NCI-H460 (cell line): Measurements from ENCODE around the gene FAM25G. TPM values are rescaled to one million over a fixed set of nuclear protein-coding genes. Genes with fewer than 3 reads are reported as not detected.
A peak's percentile ranks its signal among the peaks of the same experiment; 100 is the strongest.

Experiments
- DNase-seq: peaks from one replicate; pipeline ENCODE4 v3.0.0-alpha.2; 2016; ENCODE audit warnings: low read depth; ENCODE audit errors: extremely low read depth
- small RNA-seq, 2 experiments: library from RNA; depleted of rRNA; stranded (forward); fragments of <200 nt; gene quantifications; one replicate each; pipeline ENCODE3, GENCODE V24; 2014
- total RNA-seq: library from RNA; depleted of rRNA; stranded (reverse); fragments of >200 nt; shearing (Covaris generic); gene quantifications from 2 replicates; pipeline ENCODE4 v1.2.3, GENCODE V29; 2014; rRNA removed

Gene FAM25G
- total RNA-seq, 1 experiment from 2014 or later, result not detected

DNA sequence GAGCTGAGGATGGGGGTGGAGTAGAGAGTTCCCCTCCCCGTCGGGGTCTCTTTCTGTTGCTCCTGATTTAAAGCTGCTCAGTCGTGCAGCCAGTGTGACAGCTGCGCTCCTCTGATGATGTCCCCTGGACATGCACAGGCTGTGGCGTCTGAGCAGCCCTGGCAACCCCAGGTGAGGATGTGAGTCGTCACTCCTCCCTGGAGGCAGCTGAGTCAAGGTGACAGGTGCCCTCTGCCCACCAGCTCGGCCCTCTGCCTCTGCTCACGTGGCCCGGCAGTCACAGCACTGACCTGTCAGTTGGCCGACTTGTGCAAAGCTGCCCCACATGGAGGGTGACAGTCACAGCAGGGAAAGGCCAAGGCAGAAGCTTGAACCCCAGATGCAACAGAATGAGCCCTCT, 41.5 kb downstream of the FAM25G start:
- DNase-seq, result no peak

GRCh38 chr10:47449102-47449978, 42.2 kb downstream of the FAM25G start:
- DNase-seq, result no peak

DNA sequence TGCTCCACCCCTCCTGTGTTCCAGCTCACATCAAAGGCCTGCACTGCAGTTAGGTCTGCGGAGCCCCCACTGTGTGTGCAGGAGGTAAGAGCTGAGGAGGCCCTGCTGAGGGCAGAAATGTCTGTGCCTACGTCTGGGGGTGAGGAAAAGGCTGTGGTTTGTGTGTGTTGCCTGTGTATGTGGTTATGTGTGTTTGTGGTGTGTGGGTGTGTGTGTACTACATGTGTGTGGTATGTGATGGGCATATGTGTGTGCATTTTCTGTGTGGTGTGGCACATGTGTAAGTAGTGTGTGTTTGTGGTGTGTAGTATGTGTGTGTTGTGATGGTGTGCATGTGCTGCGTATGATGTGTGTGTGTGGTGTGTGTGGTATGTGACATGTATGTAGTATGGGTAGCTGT, 43.8 kb downstream of the FAM25G start:
- no peak for DNase-seq

DNA sequence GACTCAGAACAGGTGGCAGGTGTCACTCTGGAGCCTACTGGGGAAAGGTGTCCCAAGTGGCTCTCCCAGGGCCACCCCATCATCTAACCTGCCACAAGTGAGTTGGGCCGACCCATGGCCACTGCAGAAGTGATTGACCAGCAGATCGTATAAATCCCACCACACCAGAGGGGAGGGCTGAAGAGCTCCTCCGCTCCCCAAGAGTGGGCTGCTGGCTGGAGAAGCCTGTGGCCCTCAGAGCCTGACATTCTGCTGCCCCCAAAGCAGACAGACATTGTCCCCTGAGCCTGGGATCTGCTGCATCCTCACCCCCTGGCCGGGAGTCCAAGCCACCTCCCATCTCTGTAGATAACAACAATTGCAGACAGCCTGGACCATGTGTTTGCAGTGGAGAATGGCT, 44.3 kb downstream of the FAM25G start:
- no peak for DNase-seq

- no peak for DNase-seq
Measured at GRCh38 chr10:47445720-47446119, 45.8 kb downstream of the FAM25G start.

DNA sequence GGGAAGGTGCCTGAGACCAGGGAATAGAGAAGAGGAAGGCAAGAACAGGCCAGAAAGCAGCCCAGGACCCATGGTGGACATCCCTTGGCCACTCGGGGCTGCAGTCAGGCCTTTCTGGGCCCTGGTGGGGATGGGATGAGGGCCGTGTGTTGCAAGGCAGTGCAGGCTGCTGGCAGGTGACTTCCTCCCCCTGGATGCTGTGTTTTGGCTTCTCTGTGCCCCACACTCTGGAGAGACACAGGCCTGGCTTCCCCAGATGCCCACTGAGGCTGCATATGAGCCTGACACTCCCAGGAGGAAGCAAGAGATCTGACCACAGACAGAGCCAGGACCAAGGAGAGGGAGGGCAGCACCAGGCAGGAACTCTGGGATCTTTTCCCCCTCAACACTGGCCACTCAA, 47.5 kb downstream of the FAM25G start:
- DNase-seq, result no peak

GRCh38 chr10:47443145-47443544, 48.4 kb downstream of the FAM25G start:
- no peak for DNase-seq

DNA sequence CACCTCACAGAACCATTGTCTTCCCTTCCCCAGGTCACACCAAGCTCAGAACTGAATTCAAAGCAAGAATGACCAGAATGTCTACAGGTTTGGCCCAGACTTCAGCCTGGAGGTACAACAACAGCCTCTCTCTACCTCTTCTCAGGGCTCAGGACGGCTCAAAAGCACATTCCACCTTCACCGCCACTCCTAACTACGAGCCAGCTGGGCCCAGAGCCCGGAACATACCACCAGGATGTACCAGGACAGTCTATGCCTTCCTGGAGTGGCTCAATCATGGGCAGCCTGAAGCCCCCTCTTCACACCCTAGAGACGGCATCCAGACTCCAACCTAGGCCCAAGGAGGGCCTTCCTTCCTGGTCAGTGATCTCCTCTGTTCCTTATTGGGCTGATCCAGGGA, 49.1 kb downstream of the FAM25G start:
- DNase-seq, result no peak

DNA sequence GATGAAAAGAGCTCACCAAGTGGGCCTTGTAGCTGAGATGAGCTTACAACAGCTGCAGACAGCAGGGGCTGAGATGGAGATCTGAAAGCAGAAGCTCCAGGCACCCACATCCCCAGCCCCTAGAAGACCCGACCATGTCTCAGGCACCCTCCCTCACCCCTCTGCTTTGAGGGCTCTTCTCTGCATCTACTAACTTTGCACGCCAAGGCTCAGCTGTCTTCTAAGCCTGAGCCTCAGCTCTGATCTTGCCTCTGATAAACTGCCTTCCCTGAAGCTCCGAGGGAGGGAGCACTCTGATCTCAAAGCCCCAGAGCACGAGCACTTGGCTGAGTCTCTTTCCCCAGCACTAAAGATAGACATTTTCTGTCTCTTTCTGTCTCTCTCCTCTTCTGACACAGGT, 49.6 kb downstream of the FAM25G start:
- DNase-seq, result no peak

DNA sequence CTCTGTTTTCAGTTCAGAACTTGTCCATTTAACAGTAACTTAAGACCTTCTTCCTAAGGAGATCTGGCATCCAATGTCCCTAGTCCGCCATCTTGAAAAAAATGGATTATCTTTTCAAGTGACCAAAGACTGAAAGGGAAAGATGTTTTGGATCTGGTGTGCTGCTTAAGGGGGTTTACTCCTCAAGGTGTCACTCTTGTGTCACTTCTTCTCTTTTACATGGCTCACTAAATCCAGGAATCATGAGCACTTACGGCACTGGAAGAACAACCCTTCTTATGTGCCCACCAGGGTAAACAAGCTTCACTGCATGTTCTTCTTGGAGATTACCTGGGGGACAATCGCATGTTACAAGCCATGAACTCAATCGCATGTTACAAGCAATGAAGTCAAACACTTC, 51.3 kb downstream of the FAM25G start:
- no peak for DNase-seq

DNA sequence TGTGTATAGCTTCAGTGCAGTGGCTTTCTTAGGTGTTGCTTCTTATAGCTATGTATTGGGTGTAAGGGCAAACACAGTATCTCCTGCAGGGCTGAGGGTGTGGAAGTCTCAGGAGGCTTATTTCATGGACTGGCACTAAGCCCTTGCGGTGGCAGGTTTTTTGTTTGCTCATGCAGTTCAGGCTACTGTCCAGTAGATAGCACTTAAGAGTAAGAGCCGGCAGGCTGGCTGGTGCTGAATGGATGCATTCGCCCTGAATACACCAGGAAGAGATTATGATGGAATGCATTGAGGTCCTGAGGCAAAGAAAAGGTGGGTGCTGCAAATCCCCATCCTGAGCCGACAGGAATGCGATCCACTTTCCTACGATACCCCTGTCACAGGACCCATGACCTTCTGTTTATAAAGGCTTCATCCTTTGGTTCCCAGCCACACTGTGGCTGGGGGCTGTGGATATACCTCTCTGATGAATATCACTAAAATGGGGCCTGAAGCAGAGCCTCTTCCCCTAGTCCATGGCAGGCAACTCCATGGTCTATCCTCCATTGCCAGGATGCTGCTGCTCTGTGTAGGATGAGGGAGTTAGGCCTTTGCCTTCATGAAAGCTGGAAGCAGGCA, 52.5 kb downstream of the FAM25G start:
- DNase-seq, result peak; percentile 46

Small RNA genes within 50 kb of the gene (small RNA-seq; reads per million reads assigned to genes)
- gene AL591684.3 (0 reads per million in 2 experiments), gene RNA5SP312 (0 reads per million in 2 experiments)

Other genes starting within 250 kb of the FAM25G start
- gene GDF10, start 191.5 kb downstream of the FAM25G start, total RNA-seq, result not detected in 2 replicates
- gene GDF2, start 169.2 kb downstream of the FAM25G start, total RNA-seq, result not detected in 2 replicates
- not detected in 2 replicates for gene RBP3, start 143.3 kb downstream of the FAM25G start, total RNA-seq
- gene ZNF488, start 107.4 kb downstream of the FAM25G start, total RNA-seq, result not detected in 2 replicates
- gene ANXA8, start 7.6 kb downstream of the FAM25G start, total RNA-seq, result not detected in 2 replicates
- 3.6 and 6.1 TPM in 2 replicates for gene AGAP9, start 31.9 kb upstream of the FAM25G start, total RNA-seq